GM23248 (cell line): Measurements from ENCODE around the gene MIGA1.
"Not testable (repeated sequence)": the region's sequence is repeated elsewhere in the genome, so short reads cannot be mapped to it uniquely, and the experiment has no call there.

Source experiments
- EZH2 ChIP-seq: fragments of 200-600 bp; sonication (generic); IDR thresholded peaks from 2 replicates; pipeline ENCODE4 v1.6.1; 2018; ENCODE audit warnings: antibody characterized with exemption, mild to moderate bottlenecking; ENCODE audit not compliant: insufficient read depth, poor library complexity, severe bottlenecking
- EZH2phosphoT487 ChIP-seq: fragments of 200-600 bp; sonication (generic); IDR thresholded peaks from 2 replicates; pipeline ENCODE4 v1.6.1; 2018; ENCODE audit warnings: antibody characterized with exemption, moderate library complexity, mild to moderate bottlenecking, low read depth; ENCODE audit not compliant: insufficient read depth

DNA sequence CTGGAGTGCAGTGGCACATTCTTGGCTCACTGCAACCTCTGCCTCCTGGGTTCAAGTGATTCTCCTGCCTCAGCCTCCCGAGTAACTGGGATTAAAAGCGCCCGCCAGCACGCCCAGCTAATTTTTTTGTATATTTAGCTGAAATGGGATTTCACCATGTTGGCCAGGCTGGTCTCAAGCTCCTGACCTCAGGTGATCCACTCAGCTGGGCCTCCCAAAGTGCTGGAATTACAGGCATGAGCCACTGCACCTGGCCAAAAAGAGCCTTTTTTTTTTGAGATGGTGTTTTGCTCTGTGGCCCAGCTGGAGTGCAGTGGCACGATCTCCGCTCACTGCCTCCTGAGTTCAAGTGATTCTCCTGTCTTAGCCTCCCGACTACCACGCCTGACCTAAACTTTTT, 47.4 kb downstream of the MIGA1 start:
- TF ChIP-seq EZH2, EZH2phosphoT487: not testable (repeated sequence)
